ENCODE measurements around the gene SSMEM1.
"Not testable (repeated sequence)": the region's sequence is repeated elsewhere in the genome, so short reads cannot be mapped to it uniquely, and the experiment has no call there.

SSMEM1 gene, protein sequence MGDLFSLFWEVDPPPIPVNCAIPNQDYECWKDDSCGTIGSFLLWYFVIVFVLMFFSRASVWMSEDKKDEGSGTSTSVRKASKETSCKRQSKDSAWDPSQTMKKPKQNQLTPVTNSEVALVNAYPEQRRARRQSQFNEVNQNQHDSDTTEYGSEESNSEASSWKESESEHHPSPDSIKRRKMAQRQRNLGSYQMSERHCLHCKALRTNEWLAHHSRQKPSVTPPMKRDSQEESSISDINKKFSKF

DNA sequence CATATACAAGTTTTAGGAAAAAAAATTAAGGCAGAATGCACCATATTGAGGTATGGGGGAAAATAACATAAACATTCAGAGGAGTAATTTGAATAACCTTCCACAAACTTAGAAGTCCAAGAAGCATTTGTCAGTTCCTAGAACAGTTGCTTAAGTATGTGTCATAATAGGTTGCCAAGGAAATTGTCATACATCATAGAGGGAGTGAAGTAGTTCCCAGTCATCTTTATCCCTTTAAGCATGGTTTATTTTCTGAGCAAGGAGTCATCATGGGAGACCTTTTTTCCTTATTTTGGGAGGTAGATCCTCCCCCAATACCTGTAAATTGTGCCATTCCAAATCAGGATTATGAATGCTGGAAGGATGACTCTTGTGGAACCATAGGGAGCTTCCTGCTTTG lies at the start of gene SSMEM1:
Gene SSMEM1, plus strand, starts transcription at position 219 of the 400 bp plus-strand sequence. Its CDS starts 51 bp downstream, at position 270.
- no peak for ATAC-seq
- Mint-ChIP-seq H3K27ac (peak within 1 kb of the TSS in 1 of 2 donors; percentile 62), H3K9me3 (no peaks in the 10 kb centered on the region), H3K27me3 (peaks cover 9% of the 10 kb centered on the region), H3K4me3 (no peak within 1 kb of the TSS), H3K4me1 (peaks cover 24% of the 10 kb centered on the region)
- DNase-seq: no peak

DNA sequence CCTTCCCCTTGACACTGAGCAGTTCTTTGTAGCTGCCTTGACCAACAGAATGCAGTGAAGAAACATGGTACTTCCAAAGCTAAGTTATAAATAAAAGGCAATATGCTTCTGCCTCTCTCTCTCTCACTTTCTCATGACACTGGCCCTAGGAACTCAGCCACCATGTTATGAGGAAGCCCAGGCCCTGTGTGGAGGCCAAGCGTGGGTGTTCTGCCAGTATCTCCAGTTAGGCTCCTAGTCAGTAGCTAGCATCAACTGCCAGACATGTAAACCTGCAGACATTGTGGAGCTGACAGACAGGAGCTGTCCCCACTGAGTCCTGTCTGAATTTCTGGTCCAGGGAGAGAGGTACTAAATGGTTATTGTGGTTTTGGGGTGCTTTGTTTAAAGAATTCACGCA lies 47.6 kb upstream of the SSMEM1 start:
- Mint-ChIP-seq H3K4me3 (no peak overlapping the region), H3K9me3 (peaks cover 0 to 13% of the 10 kb centered on the region in 2 donors), H3K4me1 (no peaks in the 10 kb centered on the region), H3K27me3 (peaks cover 7% of the 10 kb centered on the region), H3K27ac (peak overlapping the region in 1 of 2 donors; percentile 27)
- DNase-seq (no peak), ATAC-seq (no peak)

DNA sequence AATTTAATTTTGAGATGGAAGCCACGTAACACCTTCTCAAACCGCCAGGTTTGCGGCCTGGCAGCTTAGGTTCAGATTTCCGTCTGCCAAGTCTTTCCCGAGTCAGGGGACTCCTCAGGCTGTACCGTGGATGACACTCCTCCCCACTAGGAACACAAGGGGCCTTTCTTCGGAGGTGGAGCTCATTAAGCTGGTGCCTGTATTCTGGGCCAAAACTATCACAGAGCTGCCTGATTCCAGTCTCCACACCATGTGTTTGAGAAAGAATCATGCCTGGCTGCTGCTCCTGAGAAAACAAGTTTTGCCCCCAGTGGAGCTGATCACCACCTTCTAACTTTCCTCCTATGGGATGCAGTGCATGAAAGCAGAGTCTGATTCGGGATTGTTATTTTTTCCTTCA lies 47.2 kb upstream of the SSMEM1 start:
- Mint-ChIP-seq H3K9me3 (peaks cover 0 to 13% of the 10 kb centered on the region in 2 donors), H3K4me3 (no peak overlapping the region), H3K4me1 (no peaks in the 10 kb centered on the region), H3K27me3 (peaks cover 4% of the 10 kb centered on the region), H3K27ac (peak overlapping the region; percentile 14 to 27)
- no peak for DNase-seq
- ATAC-seq: no peak

DNA sequence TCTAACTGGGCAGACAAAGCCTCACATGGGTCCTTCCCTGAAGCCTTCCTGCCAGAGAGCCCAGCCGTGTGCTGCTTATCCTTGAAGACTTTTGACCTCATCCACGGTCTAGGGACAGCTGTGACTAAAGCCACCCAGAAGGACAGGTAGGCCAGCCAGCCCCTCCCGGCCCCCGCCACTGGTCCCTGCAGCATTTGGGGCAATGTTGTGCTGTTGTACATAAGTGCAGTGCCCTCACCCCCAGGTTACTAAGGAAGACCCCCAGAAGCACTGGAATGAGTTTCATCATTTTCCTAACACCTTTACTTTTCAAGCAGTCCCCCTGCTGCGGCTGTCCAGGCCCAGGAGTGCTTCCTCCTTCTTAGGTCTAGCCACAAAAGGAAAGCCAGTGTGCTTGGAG lies 45.5 kb upstream of the SSMEM1 start:
- no peaks in the 10 kb centered on the region for H3K27me3 Mint-ChIP-seq
- no peak overlapping the region for H3K4me3 Mint-ChIP-seq
- no peak overlapping the region for H3K27ac Mint-ChIP-seq
- peaks cover 0 to 11% of the 10 kb centered on the region in 2 donors for H3K9me3 Mint-ChIP-seq
- DNase-seq: no peak
- H3K4me1 Mint-ChIP-seq: no peaks in the 10 kb centered on the region
- no peak for ATAC-seq

DNA sequence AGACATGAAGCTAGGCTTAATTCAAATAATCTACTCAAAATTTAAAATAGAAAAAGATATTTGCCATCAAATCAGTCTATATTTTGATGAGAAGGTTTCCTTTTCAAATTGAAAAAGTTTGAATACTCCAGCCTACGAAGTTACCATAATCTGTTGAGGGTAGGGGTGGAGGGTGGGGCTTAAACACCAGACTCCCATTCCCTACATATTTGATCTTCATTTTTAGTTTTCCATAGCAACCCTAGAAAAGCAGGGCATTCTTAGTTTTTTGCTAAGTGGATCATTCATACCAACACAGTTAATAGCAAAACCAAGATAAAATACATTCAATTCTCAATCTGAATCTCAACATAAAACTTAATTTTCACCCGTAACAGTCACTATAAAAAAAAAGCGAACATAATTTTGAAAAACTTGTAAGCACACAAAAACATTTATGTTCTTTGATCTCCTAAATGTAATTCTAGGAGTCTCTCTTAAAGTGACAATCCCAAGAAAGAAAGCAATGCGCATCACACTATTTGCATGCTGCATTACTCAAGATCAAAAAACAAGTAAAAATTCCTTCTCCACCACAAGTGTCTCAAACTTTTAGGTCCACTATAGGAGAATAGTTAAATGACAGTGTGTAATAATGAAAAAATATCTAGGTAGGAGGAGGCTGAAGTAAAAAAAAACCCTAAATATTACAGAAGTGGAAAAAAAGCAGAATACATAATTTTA lies 33.3 kb upstream of the SSMEM1 start:
- Mint-ChIP-seq H3K27me3 (no peaks in the 10 kb centered on the region), H3K4me1 (no peaks in the 10 kb centered on the region), H3K9me3 (no peaks in the 10 kb centered on the region), H3K27ac (peak overlapping the region in 1 of 2 donors; percentile 58), H3K4me3 (no peak overlapping the region)
- DNase-seq: no peak
- ATAC-seq: no peak

DNA sequence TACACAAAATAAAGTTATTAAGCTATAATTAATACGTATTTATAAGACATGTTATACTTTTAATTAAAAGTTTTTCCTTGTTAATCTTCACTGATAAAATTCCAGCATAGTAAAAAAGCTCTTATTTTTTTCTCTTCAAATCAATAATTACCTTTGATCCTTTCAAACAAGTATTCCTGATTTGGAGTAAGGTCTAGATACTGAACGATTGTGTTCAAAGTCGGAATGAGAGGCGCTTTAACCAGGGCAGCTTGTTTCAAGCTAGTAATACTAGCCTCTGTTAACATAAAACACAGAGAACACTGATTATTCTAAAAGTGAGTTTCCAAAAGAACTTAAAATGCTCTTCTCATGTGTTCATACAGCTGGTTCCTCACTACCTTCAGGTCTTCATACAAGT lies 29.4 kb upstream of the SSMEM1 start:
- Mint-ChIP-seq H3K27ac (no peak overlapping the region), H3K4me1 (peaks cover 13% of the 10 kb centered on the region), H3K9me3 (no peaks in the 10 kb centered on the region), H3K4me3 (no peak overlapping the region), H3K27me3 (no peaks in the 10 kb centered on the region)
- DNase-seq (no peak), ATAC-seq (no peak)

DNA sequence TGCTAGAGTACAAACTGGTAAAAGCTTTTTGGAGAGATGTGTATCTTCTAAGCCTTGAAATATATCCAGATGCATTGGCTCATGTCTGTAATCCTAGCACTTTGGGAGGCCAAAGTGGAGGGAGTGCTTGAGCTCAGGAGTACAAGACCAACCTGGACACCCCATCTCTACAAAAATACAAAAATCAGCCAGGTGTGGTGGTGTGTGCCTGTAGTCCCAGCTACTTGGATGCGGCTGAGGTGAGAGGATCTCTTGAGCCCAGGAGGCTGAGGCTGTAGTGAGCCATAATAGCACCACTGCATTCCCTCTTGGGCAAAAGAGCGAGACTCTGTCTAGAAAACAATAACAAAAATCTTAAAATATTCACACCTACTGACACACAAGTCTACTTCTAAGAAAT lies 28.0 kb upstream of the SSMEM1 start:
- Mint-ChIP-seq H3K4me3 (no peak overlapping the region), H3K27me3 (no peaks in the 10 kb centered on the region), H3K27ac (no peak overlapping the region), H3K4me1 (peaks cover 17% of the 10 kb centered on the region), H3K9me3 (no peaks in the 10 kb centered on the region)
- DNase-seq (no peak), ATAC-seq (no peak)

DNA sequence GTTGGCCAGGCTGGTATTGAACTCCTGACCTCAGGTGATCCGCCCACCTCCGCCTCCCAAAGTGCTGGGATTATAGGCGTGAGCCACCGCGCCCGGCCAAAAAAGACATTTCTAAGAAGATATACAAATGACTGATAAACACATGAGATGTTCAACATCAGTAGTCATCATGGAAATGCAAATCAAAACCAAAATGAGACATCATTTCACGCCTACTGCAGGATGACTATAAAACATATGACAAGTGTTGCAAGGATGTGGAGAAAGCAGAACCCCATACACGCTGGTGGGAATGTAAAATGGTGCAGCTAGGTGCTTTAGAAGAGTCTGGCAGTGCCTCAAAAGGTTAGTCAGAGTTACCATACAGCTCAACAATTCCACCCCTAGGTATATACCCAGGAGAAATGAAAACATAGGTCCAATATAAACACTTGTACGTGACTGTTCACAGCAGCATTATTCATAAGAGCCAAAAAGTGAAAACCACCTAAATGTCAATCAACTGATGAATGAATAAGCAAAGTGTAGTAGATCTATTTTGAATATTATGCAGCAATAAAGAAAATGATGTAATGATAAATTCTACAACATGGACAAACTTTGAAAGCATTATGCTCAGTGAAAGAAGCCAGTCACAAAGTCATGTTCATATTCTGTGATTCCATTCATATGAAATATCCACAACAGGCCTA lies 26.9 kb upstream of the SSMEM1 start:
- ATAC-seq (peak; percentile 98), DNase-seq (peak in 1 of 2 donors; percentile 47)
- Mint-ChIP-seq H3K4me3 (no peak overlapping the region), H3K9me3 (no peaks in the 10 kb centered on the region), H3K4me1 (peaks cover 17% of the 10 kb centered on the region), H3K27me3 (no peaks in the 10 kb centered on the region), H3K27ac (peak overlapping the region; percentile 66 to 91)

DNA sequence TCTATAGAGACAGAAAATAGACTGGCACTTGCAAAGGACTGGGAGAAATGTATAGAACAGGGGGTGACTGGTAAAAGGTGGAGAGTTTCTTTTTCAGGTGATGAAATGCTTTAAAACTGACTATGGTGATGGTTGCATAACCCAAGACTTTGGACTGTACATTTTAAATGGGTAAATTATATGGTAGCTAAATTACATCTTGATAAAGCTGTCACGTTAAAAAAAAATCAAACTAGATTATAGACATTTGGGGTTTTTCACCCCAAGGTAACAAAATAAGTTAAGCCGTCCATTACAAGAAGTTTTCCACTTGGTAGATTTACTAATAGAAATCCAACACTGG lies 26.4 kb upstream of the SSMEM1 start:
- Mint-ChIP-seq H3K4me3 (no peak overlapping the region), H3K4me1 (peaks cover 17% of the 10 kb centered on the region)
- no peak for ATAC-seq

DNA sequence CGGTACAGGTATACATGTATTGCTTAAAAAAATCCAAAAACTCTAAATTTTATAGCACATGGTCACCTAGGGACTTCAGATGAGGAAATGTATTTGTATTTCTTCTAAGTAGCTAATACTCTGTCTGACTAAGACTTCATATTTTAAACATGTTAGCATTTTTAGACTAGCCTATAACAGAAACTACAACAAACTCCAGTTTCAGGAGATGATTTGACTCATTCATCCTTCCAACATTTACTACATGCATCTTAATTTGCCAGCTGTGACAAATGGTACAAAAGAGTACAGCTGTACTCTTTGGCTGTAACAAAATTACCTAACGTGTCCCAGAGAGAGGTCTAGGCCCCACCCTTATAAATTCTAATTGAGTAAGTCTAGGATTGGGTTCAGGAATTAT lies 24.7 kb upstream of the SSMEM1 start:
- H3K27ac Mint-ChIP-seq: peak overlapping the region in 1 of 2 donors; percentile 33
- DNase-seq (no peak), ATAC-seq (peak; percentile 55)
- no peak overlapping the region for H3K4me3 Mint-ChIP-seq
- H3K4me1 Mint-ChIP-seq: peaks cover 22% of the 10 kb centered on the region
- H3K27me3 Mint-ChIP-seq: no peaks in the 10 kb centered on the region
- H3K9me3 Mint-ChIP-seq: no peaks in the 10 kb centered on the region

More for the DNA sequence above, 26.4 kb upstream of the SSMEM1 start:
- no peak for DNase-seq
- H3K27ac Mint-ChIP-seq: peak overlapping the region in 1 of 2 donors; percentile 57
- H3K9me3 Mint-ChIP-seq: no peaks in the 10 kb centered on the region
- no peaks in the 10 kb centered on the region for H3K27me3 Mint-ChIP-seq

DNA sequence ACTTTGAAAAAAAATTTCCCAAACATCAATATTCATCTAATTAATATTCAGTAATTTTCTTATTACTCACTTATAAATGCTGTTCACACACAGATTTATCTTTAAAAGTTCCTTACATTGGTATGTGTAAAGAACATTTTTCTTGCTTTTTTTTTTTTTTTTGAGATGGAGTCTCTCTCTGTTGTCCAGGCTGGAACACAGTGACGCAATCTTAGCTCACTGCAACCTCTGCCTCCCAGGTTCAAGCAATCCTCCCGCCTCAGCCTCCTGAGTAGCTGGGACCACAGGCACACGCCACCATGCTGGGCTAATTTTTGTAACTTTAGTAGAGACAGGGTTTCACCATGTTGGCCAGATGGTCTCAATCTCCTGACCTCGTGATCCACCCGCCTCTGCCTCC lies 23.3 kb upstream of the SSMEM1 start:
- peaks cover 23% of the 10 kb centered on the region for H3K4me1 Mint-ChIP-seq
- not testable (repeated sequence) for H3K27ac Mint-ChIP-seq, ATAC-seq, H3K9me3 Mint-ChIP-seq, DNase-seq, H3K27me3 Mint-ChIP-seq, H3K4me3 Mint-ChIP-seq

DNA sequence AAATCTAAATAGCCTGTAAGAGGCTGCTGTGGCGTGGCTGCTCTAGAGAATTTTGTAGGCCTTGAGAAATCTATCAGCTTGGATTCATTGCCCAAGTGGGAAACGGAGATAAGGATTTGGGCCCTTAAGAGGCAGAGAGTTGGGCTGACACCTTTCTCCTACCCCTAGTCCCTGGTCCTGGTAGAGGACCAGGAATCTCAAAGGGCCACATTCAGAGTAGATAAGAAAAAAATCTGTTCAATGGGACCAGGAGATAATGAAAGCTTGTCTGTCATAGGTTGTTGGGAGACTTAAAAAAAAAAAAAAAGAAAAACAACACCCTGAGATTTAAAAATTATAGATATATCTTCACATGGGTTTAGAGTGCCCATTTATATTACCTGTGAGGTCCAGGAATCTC lies 20.3 kb upstream of the SSMEM1 start:
- DNase-seq (no peak), ATAC-seq (no peak)
- peaks cover 11% of the 10 kb centered on the region for H3K4me1 Mint-ChIP-seq
- no peak overlapping the region for H3K4me3 Mint-ChIP-seq
- H3K27me3 Mint-ChIP-seq: no peaks in the 10 kb centered on the region
- no peak overlapping the region for H3K27ac Mint-ChIP-seq
- H3K9me3 Mint-ChIP-seq: no peaks in the 10 kb centered on the region

DNA sequence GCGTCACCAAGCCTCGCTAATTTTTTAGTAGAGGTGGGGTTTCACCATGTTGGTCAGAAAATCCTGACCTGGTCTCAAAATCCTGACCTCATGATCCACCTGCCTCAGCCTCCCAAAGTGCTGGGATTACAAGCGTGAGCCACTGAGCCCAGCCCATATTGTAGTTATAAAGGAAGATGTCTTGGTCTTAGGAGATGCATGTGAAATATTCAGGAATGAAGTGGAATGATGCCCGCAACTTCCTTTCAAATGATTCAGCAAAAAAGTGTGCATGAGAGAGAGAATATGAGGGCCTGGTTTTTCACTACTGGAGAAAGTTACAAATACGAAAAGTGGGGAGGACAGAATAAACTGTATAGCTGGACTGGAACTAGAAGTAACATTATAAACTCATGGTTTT lies 18.3 kb upstream of the SSMEM1 start:
- no peak for ATAC-seq
- peaks cover 5% of the 10 kb centered on the region for H3K4me1 Mint-ChIP-seq
- H3K27me3 Mint-ChIP-seq: no peaks in the 10 kb centered on the region
- no peak overlapping the region for H3K4me3 Mint-ChIP-seq
- DNase-seq: no peak
- no peak overlapping the region for H3K27ac Mint-ChIP-seq
- H3K9me3 Mint-ChIP-seq: no peaks in the 10 kb centered on the region

DNA sequence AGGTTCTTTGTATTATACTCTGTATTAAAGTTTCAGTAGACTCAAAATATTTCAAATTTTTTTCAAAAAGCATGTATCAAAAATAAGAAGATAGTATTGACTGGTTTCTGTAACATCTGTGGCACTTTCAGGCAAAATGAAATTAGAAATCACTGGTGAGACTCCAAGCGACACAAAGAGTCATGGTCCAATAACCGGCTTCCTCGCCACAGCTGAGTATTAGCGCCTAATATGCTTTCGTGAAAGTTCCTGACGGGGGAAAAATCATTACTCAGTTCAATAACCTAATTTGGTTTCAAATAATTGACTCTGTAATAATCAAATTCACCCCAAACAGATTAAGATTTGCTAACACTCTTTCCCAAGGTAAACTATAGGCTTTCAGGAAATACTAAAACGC lies 15.9 kb upstream of the SSMEM1 start:
- Mint-ChIP-seq H3K27ac (no peak overlapping the region), H3K9me3 (no peaks in the 10 kb centered on the region), H3K4me1 (peaks cover 5% of the 10 kb centered on the region), H3K4me3 (no peak overlapping the region), H3K27me3 (no peaks in the 10 kb centered on the region)
- no peak for ATAC-seq
- no peak for DNase-seq

DNA sequence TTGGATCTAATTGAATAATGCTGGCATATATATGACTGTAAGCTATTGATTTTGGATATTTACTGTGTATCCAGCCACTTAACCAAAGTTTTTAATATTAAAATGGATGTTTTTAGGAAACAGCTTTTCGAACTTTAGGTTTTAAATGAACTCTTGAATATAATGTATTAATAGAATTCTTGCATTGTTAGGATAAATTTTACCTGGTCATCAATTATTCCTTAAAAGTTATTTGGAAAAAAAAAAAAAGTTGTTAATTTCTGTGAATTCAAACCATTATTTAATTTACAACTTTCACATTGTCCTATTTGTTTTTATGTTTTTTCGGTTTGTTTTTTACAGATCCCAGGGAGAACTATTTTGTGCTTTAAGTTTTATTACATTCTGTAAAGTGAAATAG lies 12.3 kb upstream of the SSMEM1 start:
- no peaks in the 10 kb centered on the region for H3K9me3 Mint-ChIP-seq
- no peak overlapping the region for H3K27ac Mint-ChIP-seq
- H3K4me3 Mint-ChIP-seq: no peak overlapping the region
- H3K27me3 Mint-ChIP-seq: no peaks in the 10 kb centered on the region
- ATAC-seq: no peak
- H3K4me1 Mint-ChIP-seq: peaks cover 8% of the 10 kb centered on the region
- no peak for DNase-seq

DNA sequence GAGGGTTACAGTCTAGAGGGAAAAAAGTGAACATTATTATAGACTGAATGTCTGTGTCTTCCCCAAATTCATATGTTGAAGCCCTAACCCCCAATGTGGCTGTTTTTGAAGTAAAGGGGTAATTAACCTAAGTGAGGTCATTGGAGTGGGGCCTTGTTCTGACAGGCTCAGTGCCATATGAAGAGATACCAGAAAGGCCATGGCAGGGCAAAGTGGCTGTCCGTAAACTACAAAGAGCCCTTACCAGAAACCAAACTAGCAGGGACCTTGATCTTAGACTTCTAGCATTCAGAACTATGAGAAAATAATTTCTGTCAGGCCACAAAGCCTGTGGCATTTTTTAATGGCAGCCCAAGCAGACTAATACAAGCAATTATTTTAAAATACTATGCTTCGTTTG lies 11.2 kb upstream of the SSMEM1 start:
- Mint-ChIP-seq H3K4me1 (peaks cover 13% of the 10 kb centered on the region), H3K4me3 (no peak overlapping the region), H3K27ac (no peak overlapping the region), H3K9me3 (no peaks in the 10 kb centered on the region), H3K27me3 (no peaks in the 10 kb centered on the region)
- ATAC-seq (no peak), DNase-seq (no peak)
